ENCODE data around the gene PROSER1.
"Not testable (repeated sequence)": the region's sequence is repeated elsewhere in the genome, so short reads cannot be mapped to it uniquely, and the experiment has no call there.

Gene PROSER1

DNA sequence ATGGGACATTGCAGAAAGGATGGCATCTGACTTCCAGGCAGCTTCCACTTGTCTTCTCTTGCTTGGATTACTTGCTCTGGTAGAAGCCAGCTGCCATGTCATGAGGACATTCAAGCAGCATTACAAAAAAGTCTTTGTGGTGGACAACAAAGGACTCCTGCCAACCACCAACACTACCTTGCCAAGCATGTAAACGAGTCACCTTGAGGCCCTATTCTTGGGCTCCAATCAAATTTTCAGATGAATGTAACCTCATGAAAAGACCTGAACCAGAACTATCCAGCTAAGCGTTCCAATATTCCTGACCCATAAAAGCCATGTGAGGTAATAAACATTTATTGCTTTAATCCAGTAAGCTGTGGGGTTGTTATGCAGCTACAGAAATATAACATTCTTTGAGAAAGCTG lies 12.5 kb downstream of the PROSER1 start:
- no peak for DNase-seq (ENCODE audit: low read depth)

DNA sequence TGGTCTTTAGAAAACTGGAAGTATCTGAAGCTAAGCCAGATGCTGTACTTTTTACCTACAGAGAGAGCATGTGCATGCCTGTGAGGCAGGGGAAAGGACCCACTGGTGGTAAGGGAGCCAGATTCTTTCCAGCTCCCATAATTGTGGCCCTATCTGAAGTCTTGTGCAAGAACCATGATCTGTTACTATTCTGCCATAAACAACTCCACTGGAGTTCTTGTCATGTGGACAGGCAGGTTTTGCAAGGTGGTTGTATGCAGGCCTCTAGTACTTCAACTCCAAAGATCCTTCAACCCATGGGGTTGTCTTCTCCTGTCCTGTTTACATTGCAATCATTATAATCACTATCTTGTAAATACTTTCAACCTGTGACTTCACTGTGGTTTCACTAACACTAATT lies 14.1 kb downstream of the PROSER1 start:
- no peak for DNase-seq (ENCODE audit: low read depth)

DNA sequence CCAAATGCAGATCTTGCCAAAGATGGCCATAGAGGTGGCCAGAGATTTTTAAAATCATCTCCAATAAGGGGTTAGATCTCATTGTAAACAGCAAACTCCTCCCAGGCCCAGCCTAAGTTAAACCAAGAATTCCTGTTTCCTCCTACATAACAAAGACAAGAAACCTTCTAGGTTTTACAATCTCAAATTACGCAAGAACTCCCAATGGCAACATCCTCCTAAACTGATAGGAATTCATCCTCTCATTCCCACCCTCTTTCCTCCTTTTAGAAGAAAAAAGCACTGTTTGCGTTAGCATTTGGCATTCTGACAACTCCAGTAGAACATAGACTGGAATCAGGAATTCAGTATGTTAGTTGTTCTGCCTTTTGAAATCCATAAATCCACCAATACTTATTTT lies 14.6 kb downstream of the PROSER1 start:
- no peak for DNase-seq (ENCODE audit: low read depth)

DNA sequence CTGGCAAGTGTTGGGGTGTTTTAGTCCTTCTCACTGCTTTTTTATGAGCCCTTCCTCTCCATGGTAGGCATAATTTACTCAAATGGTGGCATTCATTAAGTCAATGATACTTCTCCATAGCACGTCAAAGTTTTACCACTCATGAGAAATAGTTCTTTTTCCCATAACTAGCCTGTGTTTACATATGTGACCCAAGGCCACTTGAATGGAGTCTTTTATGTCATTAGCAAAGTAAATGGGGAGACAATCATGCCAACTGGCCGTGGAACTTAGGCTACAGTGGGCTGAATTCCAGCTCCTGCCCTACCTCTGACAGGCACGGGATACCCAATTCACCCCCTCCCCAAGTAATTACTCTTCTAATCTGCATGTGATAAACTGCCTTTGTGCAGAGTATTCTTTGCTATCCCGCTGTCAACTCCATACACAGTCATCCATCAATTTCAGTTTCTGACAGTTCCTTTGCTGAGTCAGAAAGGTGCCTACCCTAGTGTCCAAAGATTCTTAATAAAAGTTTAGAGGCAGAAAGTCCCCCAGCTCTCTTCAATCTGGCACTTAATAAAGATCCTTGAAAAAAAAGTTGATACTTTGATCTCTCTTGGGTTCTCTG lies 16.9 kb downstream of the PROSER1 start:
- no peak for DNase-seq (ENCODE audit: low read depth)

DNA sequence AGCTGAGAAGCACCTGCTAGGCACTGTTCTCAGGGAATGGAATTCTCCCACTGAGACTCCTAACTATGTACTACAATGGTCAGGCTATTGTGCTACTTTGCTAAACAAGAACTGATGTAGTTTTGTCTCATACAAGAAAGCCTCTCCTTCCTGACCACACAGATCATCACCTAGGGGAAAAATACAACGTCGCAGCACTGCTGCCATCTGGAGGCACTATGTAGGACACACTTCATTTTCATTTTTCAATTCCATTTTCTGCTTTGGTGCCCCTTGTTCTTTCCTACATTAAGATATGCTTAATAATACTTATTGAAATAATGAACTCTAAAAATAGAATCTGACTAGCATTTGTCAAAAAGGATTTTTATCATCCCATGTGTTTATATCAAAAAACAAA lies 21.1 kb downstream of the PROSER1 start:
- no peak for DNase-seq (ENCODE audit: low read depth)

DNA sequence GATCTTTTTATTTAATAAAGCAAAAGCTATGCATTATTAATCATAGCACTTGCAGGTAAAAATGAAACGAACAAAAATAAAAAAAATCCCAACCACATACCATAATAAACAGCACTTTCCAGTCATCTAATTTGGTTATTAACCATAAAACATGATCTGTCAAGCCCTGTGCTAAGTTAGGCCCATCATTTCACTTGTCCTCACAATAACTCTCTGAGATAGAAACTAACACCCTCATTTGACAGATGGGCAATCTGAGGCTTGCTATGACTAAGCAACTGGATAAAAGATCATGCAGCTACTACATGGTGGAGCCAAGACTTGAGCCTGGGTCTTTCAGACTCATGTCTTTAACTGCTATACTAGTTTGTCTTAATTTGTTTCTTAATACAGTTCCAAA lies 21.8 kb downstream of the PROSER1 start:
- DNase-seq (ENCODE audit: low read depth) = no peak

DNA sequence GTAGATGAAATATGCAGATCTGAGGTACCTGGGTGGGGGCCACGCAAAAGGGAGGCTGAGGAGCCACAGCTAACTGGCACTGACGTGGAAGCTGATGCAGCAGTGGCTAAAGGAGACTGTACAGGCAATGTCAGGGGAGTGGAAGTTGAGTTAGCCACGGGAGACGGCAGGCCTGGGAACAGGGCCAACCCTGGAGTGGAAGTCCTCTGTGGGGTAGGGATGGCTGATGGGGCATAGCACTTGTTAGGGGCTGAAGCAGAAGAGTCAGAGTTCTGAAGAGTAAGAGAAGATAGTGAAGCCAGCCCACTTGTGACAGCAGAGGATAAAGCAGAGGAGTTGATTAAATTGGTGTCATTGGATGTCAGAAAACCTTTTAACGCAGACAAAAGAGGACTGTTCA lies 24.4 kb downstream of the PROSER1 start:
- DNase-seq (ENCODE audit: low read depth) = no peak

DNA sequence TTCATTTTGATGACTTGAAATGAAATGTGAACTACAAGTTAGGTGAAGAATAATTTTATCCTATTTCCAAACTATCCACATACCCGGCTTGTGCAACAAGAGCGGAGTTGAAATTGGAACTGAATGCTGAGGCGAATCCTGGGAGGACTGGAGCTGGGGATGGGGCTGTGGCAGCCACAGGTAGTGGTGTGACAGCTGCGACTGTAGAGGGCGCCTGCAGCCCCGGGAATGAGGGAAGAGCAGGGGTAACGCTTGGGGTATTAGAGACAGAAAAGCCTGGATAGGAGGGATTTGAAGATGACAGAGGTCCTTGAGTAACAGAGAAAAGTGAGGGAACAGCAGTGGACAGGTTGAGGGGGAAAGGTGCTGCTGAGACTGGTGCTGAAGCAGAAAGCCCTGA lies 25.3 kb downstream of the PROSER1 start:
- DNase-seq (ENCODE audit: low read depth) = no peak

DNA sequence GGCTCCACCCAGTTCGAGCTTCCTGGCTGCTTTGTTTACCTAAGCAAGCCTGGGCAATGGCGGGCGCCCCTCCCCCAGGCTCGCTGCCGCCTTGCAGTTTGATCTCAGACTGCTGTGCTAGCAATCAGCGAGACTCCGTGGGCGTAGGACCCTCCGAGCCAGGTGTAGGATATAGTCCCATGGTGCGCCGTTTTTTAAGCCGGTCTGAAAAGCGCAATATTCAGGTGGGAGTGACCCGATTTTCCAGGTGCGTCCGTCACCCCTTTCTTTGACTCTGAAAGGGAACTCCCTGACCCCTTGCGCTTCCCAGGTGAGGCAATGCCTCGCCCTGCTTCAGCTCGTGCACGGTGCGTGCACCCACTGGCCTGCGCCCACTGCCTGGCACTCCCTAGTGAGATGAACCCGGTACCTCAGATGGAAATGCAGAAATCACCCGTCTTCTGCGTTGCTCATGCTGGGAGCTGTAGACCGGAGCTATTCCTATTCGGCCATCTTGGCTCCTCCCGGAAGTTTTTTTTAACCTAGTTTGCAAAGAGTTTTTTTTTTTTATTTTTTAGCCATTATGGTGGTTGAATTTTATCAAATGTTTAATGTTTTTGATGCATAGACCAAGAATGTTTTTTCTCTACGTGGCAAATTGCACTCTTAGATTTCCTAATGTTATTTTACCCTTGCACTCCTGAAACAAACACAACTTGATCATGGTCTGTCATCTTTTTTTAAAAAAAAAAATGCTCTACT lies 31.3 kb downstream of the PROSER1 start:
- DNase-seq (ENCODE audit: low read depth) = not testable (repeated sequence)

DNA sequence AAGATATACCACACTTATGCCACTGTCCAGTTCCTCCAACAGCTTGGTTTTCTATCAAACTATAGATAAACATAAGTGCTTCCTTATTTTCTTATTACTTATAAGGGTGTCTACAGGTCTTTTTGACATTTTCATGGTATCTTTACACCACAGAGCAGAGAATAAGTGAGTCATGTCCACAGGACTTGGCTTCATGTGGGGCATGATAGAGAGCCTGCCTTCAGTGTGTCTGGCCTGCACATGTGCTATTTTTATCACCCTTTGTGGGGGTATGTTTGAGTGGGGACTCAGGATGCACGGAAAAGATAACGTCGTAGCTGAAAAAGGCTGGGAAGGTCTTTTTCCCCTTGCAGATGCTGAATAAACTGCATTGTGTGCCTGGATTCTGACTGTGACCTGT lies 39.1 kb downstream of the PROSER1 start:
- DNase-seq (ENCODE audit: low read depth) = no peak

DNA sequence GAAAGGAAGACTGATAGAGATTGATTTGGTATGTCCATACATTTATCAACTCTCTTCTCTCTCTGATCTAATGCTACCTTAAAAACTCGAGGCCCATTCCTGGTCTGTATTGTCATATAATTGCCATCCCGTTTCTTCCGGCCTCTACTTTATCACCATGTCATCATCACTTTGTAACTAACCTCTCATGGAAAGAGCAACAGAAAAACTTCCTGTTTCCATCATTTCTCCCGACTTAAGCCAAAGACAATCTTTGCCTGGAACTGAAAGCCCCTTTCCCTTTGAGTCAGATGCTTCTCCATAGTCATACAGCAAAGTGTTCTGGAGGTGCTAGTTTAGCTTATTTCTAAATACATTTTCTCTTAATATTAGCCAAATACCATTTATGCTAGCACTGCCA lies 44.5 kb downstream of the PROSER1 start:
- DNase-seq (ENCODE audit: low read depth) = no peak

DNA sequence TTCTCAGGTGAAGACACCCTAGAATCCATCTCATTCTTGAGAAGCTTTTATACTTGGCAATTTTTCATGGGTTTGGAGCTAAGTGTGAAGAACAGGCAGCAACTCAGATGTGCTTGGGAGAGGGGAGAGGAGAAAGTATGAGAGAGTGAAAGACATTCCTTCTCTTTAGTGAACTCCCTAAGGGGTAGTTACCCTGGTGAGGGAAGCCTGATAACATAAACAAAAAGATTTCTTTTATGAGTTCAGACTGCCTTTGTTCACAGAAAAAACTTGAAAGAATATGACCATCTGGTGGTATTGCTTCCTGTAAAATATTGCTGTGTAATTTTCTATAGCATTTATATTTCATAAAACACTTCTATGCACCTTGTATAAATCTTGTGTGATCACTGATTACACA lies 47.2 kb downstream of the PROSER1 start, which contains the start of gene STOML3:
TSS of gene STOML3 (minus strand) at position 139 of the 400 bp plus-strand sequence. CDS start at position 29, 110 bp downstream.
- DNase-seq (ENCODE audit: low read depth) = no peak

DNA sequence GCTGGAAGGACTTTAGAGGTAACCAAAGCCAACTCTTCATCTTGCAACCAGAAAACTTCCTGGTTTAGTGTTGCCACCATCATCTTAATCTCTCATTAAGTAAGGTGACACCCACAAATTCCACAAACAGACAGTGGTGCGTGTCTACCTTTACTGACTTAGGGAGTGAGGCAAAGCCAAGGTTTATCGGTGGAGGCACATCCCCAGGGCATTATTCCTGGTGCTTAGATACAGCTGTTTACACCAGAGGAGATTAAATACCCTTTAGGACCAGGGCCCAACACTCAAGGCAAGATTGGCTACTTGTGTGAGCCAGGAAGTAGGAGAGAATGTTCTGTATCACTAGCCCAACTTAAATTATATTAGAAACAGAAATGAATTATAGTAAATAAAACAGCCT lies 56.8 kb downstream of the PROSER1 start:
- no peak for DNase-seq (ENCODE audit: low read depth)

DNA sequence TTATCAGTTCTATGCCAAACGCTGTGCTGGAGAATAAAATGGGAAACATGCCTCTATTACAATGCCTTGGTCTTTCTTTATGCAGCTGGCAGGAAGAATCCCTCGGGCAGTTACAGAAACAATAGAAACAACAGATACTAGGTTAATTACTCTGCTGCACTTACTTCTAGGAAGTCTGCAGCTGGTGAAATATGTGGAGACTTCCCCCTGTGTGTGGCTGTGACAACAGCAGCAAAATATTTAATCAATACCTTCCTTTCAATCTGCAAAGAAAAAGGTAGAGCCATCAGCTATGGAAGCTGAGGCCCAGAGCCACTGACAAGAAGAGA lies 57.2 kb downstream of the PROSER1 start:
- no peak for DNase-seq (ENCODE audit: low read depth)

DNA sequence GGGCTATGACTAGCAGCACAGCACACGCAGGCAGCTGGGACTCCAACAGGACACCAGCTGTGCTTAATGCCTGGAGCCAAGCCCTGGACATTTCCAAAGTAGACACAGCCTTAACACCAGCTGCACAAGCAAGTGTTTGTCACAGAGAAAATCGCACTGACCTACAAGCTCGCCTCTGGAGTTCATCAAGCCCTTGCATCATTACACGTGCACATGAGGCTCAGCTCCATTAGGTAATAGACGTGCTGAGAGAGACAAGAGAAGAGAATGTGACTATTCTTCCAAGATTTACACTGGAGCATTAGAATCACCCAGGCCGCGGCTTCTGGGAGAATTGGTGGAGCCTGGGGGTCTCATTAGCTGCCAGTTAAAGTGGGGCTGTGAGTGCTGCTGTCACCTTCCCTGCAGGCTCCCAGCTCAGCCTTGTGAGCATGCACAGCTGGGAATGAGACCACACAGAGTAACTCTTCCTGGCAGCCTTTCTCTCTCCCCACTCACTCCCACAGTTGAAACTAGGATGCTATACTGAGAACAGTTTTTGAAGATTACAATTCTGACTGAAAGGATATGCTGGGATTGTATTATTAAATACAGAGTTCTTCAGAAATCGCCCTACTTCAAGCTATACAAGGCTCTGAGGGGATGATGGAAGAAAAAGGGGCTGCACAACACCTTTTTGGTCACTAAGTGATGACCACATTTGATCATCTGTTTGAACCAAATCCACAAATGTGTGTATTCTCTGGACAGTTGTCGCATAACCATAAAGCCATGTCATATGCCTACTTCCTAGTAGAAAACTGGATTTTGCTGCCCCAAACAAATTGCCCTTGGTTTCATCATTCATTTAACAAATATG lies 57.8 kb downstream of the PROSER1 start:
- no peak for DNase-seq (ENCODE audit: low read depth)

DNA sequence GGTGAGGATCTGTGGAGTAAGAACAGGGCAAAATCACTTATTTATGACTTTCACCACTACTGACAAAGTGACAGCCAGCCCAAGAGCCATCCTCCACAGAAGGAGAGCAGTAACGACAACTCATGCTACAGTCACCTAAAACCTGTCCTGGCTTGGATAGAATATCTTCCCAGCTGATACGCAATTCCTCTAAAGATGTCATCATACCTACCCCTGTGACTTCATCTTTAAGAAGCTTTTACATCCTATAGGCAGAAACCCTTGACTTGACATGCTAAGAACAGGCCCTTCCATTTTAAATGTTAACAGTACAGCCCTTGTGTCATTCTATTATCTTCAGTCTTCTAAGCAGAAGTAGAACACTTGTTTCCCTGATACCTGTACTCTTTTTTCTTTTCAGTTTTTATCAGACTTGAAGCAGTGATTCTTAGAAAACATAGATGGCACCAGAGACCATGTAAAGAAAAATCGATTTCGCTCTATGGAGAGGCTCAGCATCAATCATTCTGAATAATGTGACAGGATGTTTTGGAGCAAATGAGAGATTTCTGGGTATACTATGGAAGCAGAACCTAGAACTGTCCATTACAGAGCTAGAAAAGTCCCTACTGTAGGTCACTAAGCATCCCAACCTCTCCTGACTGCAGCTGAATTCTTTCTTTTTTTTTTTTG lies 67.4 kb downstream of the PROSER1 start:
- no peak for DNase-seq (ENCODE audit: low read depth)

DNA sequence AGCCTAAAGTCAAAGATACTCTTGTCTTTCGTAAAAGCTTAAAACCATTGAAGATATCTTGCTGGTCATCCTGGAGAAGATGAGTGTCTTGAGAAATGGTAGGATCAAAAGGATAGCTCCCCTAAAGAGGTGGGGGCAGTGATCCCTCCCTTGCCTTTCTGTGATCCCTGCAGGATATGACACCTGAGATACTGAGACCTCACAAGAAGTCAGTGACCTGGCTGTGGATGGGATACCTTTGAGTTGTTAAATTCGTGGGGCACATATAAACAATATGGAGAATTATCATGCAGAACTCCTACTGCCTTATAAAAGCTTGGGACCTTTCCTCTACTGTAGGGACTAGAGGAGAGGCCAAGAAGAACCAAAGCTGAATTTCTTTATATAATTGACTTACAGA lies 68.7 kb downstream of the PROSER1 start:
- DNase-seq (ENCODE audit: low read depth) = no peak

DNA sequence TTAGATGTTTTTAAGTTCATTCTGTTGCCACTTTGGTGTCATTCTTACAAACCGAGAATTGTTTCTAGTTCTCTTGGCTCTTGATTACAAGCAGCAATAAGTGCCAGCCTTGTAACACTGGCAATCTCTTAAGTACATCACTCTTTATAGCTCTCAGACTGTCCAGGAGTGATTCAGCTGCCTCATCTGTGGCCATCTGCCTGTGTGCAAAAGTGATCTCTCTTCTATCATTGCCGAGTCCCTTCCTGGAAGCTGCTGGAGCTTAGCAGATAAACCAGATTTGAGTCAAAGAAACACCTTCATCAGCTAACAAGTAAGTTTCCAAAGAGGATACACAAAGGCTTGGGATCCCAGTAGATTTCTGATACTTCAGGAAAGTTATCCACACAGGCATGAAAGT lies 70.4 kb downstream of the PROSER1 start:
- DNase-seq (ENCODE audit: low read depth) = no peak

DNA sequence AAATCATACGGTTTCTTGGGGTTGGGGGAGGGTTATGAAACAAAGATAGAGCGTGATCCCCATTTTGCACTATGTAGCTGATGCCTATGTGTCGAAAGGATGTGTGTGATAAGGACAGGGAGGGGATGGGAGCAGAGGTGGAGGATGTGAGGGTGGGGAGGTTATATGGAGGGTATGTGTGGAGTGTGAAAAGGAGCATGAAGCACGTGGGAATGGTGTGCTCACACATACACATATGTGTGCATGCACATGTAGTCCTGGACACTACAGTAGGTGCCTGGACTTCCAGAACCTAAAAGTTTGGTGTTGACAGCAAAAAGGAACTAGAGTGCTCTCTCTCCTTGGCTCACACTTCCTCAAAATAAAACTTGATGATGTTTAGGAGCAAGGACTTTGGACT lies 72.6 kb downstream of the PROSER1 start:
- no peak for DNase-seq (ENCODE audit: low read depth)

DNA sequence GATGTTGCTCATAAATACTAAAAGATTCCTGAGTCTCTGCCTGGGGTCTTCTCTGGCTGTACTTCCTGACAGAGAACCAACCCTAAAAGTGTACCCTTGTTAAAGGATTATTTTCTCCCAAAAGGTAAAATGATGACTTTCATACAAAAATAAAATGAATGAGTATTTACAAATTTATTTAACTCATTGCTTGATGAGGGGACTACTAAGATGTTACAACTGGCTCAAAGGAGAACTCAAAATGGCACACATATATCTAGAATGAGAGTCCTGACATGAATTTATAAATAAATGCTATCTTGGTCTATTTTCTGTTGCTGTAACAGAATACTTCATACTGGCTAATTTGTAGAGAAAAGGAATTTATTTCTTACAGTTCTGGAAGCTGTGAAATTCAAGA lies 77.7 kb downstream of the PROSER1 start:
- DNase-seq (ENCODE audit: low read depth) = no peak
